HL-60 (cell line): ENCODE measurements around the gene ELOB.

ENCODE experiments used
- CTCF ChIP-seq: IDR thresholded peaks from one replicate; pipeline ENCODE4 v1.5.1; 2011; ENCODE audit warnings: low read length, control low read depth, inconsistent platforms; ENCODE audit not compliant: insufficient read depth
- POLR2AphosphoS5 ChIP-seq: IDR thresholded peaks from 2 replicates; pipeline ENCODE4 v1.6.1; 2012; ENCODE audit warnings: low read depth

GRCh38 chr16:2817340-2818271 is 40.5 kb upstream of the ELOB start:
- TF ChIP-seq CTCF = no peak
- TF ChIP-seq POLR2AphosphoS5 = no peak
